NOMO-1 (cell line): ENCODE data around the gene ITGB1BP1.
"Not testable (repeated sequence)": the region's sequence is repeated elsewhere in the genome, so short reads cannot be mapped to it uniquely, and the experiment has no call there.

Experiments used
- DNase-seq, 2 experiments: peaks; one replicate each; lab custom pipeline; 2025; ENCODE audit not compliant: unreplicated experiment in 2 of 2; lab: John Stamatoyannopoulos, UW

The ITGB1BP1 gene

GRCh38 chr2:9401646-9402371 lies 21.5 kb downstream of the ITGB1BP1 start:
- no peak for DNase-seq

- DNase-seq, result no peak
Observed at GRCh38 chr2:9401059-9401547, 22.2 kb downstream of the ITGB1BP1 start.

- no peak for DNase-seq
Observed at GRCh38 chr2:9400268-9401058, 22.9 kb downstream of the ITGB1BP1 start.

- DNase-seq, result no peak
Observed at GRCh38 chr2:9398881-9399780, 24.2 kb downstream of the ITGB1BP1 start.

- not testable (repeated sequence) for DNase-seq
Observed at GRCh38 chr2:9398251-9398650, 25.1 kb downstream of the ITGB1BP1 start.

- no peak for DNase-seq
Observed at GRCh38 chr2:9397201-9397600, 26.1 kb downstream of the ITGB1BP1 start.

GRCh38 chr2:9394816-9395215 lies 28.5 kb downstream of the ITGB1BP1 start:
- DNase-seq, result no peak

- DNase-seq, result no peak
Observed at GRCh38 chr2:9392898-9393765, 30.2 kb downstream of the ITGB1BP1 start.

GRCh38 chr2:9391961-9392720 lies 31.2 kb downstream of the ITGB1BP1 start:
- DNase-seq, result no peak

- DNase-seq, result no peak
Observed at GRCh38 chr2:9390991-9391390, 32.3 kb downstream of the ITGB1BP1 start.

- no peak for DNase-seq
Observed at GRCh38 chr2:9390151-9390850, 33.0 kb downstream of the ITGB1BP1 start.

- DNase-seq, result no peak
Observed at GRCh38 chr2:9388950-9389911, 34.1 kb downstream of the ITGB1BP1 start.

GRCh38 chr2:9388199-9388681 lies 35.1 kb downstream of the ITGB1BP1 start:
- DNase-seq, result no peak

- DNase-seq, result no peak
Observed at GRCh38 chr2:9385841-9386240, 37.5 kb downstream of the ITGB1BP1 start.

- DNase-seq, result no peak
Observed at GRCh38 chr2:9384521-9384920, 38.8 kb downstream of the ITGB1BP1 start.

GRCh38 chr2:9382604-9383235 lies 40.6 kb downstream of the ITGB1BP1 start:
- DNase-seq, result no peak
